Right lobe of liver (tissue), 6 donors: ENCODE results near the gene ANKRD33. TPM values are rescaled to one million over a fixed set of nuclear protein-coding genes. Genes with fewer than 3 reads are reported as not detected.

Experiments
- ATAC-seq, 4 donors: fragments of 200-7000 bp; cut with Tn5 transposase; one replicate each; pipeline ENCODE4 v1.9.1; 2020; ENCODE audit warnings: mild to moderate bottlenecking in 4 of 4, moderate library complexity in 4 of 4
- DNase-seq, 3 donors: peaks; one replicate each; pipeline ENCODE4 v3.0.0-alpha.2; 2020
- H3K27ac ChIP-seq, 3 donors: fragments of 200-600 bp; one replicate each; pipeline ENCODE4 v1.8.0; 2022
- H3K27me3 ChIP-seq, 2 donors: fragments of 200-600 bp; one replicate each; pipeline ENCODE4 v1.8.0; 2022
- H3K36me3 ChIP-seq, 4 donors: fragments of 200-600 bp; sonication (generic) in 1 of 4; one replicate each; pipeline versions ENCODE4 v1.5.1 to v1.8.0; 2017 to 2022; ENCODE audit warnings: control low read depth in 1 of 4
- H3K4me1 ChIP-seq, 4 donors: fragments of 200-600 bp; sonication (generic) in 1 of 4; one replicate each; pipeline versions ENCODE4 v1.5.1 to v1.8.0; 2017 to 2022; ENCODE audit warnings: control low read depth in 1 of 4
- H3K4me3 ChIP-seq, 3 donors: fragments of 200-600 bp; one replicate each; pipeline ENCODE4 v1.8.0; 2022
- H3K9me3 ChIP-seq, 4 donors: fragments of 200-600 bp; sonication (generic) in 1 of 4; one replicate each; pipeline versions ENCODE4 v1.5.1 to v1.8.0; 2017 to 2022; ENCODE audit warnings: control low read depth in 1 of 4
- POLR2A ChIP-seq: fragments of 450-650 bp; IDR thresholded peaks from one replicate; pipeline ENCODE4 v1.6.1; 2017; ENCODE audit warnings: antibody characterized with exemption, mild to moderate bottlenecking
- WGBS: methylation state at CpG from one replicate; pipeline ENCODE4 v1.1.6; 2018; ENCODE audit warnings: low coverage, low lambda C conversion rate; ENCODE audit not compliant: insufficient coverage; ENCODE audit errors: missing lambda C conversion rate; 5-methylcytosine and 5-hydroxymethylcytosine counted together
- intact Hi-C, 2 donors: fragments of 100-400 bp; cut with DNase I; formaldehyde crosslinking; loops; one replicate each; pipeline versions ENCODE4 v1.11.2 to v1.14.1; 2022
- total RNA-seq, 6 experiments: library from RNA; depleted of rRNA in 2 of 6; stranded (reverse); fragments of >200 nt in 2 of 6; fragmentation: NEBNext Ultra II Directional in 3 of 6; extraction: Animal tissue kit (Norgen Biotek cat#: 25700) in 3 of 6; gene quantifications; one replicate each; pipeline versions ENCODE4 v1.1.0 to v1.2.4, GENCODE V29; 2016 to 2023
- TF ChIP-seq, protein P1 (sequence below), 4 donors: fragments of 200-600 bp in 3 of 4; fragments of 450-650 bp in 1 of 4; IDR thresholded peaks; one replicate each; pipeline versions ENCODE4 v1.5.1 to v1.8.0; 2016 to 2022; ENCODE audit warnings: antibody characterized with exemption in 4 of 4, mild to moderate bottlenecking in 2 of 4
- donor health status: DM: no; HTN: yes; CAD: no.
- donor health status: DM: no; HTN: no; CAD: no.
- donor health status: DM: no; HTN: no; CAD: no.
- donor health status: DM: no; HTN: yes; CAD: no.
- donor health status: DM: no; HTN: yes; CAD: no.

ANKRD33 gene
- total RNA-seq, 6 experiments from 2014 or later, result 1.1 to 10.5 (median 2.1) TPM; not detected in 3

DNA sequence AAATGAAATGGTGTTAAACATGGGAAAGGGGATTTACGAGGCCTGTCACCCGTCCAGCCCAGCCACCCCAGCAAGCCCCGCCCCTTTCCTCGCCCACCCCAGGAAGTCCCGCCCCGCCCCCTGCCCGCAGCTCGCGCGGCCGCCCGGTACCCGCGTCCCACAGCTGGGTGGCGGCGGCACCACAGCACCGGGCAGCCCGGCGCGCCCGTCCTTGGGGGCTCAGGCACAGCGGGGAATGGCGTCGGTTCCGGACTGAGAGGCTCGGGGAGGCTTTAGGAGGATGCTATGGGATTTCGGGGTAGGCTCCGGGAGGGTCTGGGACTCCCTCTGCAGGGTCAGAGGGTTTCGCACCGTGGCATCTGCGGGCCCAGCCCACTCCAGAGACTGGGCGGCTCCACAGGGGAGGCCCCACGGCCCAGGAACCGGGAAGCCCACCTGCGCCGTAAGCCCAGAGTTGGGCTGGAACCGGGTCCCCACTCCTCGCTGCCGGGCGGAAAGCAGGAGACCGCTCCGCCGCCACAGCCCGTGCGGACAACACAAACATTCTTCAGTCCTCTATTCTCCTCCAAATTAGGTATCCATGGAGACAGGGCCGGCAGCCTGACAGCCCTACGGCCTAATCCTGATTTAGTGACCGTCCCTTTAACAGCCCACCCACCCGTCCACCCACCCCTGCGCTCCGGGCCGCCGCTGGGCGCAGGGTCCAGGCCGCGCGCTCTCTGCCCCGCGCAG is 40.8 kb upstream of the ANKRD33 start:
- Histone ChIP-seq H3K9me3 (no peaks in the 10 kb centered on the region), H3K27me3 (peaks cover 0 to 10% of the 10 kb centered on the region in 2 donors), H3K27ac (peak overlapping the region in 1 of 3 donors; percentile 54), H3K4me1 (peaks cover 0 to 11% (median 5%) of the 10 kb centered on the region in 4 donors), H3K4me3 (peak overlapping the region; percentile 29 to 60 (median 52)), H3K36me3 (no peaks in the 10 kb centered on the region)
- TF ChIP-seq POLR2A, result no peak
- TF ChIP-seq, protein P1, sequence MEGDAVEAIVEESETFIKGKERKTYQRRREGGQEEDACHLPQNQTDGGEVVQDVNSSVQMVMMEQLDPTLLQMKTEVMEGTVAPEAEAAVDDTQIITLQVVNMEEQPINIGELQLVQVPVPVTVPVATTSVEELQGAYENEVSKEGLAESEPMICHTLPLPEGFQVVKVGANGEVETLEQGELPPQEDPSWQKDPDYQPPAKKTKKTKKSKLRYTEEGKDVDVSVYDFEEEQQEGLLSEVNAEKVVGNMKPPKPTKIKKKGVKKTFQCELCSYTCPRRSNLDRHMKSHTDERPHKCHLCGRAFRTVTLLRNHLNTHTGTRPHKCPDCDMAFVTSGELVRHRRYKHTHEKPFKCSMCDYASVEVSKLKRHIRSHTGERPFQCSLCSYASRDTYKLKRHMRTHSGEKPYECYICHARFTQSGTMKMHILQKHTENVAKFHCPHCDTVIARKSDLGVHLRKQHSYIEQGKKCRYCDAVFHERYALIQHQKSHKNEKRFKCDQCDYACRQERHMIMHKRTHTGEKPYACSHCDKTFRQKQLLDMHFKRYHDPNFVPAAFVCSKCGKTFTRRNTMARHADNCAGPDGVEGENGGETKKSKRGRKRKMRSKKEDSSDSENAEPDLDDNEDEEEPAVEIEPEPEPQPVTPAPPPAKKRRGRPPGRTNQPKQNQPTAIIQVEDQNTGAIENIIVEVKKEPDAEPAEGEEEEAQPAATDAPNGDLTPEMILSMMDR (IDR thresholded peaks at IDR 0.05), result no peak
- intact Hi-C loops, result no loop called here
- WGBS, result 0% methylated on average over 3 of the region's 59 CpGs
- peak; percentile 17 to 26 (median 22) for ATAC-seq
- peak in 1 of 3 donors; percentile 63 for DNase-seq

DNA sequence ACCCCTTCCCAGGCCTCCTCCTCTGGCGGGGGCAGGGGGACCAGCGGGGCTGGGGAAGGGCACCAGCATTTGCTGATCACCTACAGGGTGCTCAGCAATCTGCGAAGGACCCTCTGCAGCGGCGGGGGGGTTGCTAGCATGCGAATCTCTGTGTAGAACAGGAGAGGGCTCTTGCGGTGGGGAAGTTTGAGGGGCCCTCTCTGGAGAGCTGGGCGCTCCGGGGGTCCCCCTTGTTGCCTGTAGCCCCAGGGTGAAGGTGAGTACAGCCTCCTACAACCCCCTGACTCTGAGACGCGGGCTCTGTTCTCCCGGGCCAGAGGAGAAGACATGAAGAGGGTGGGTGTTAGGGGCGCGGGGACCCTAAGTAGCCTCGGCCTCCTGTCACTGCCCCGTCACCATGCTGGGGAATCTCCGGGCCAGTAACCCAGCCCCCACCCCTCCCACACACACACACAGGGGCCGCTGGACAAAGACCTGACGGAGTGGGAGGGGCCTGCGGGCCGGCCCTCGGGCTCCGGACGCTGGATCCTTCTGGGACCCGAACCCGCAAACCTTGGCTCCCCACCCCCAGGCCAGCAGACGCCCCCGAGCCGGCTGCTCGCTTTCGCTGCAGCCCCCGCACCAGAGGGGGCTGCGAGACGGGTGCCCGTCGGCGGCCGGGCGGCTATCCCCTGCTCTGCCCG is 40.1 kb upstream of the ANKRD33 start:
- DNase-seq (peak in 1 of 3 donors; percentile 73), ATAC-seq (peak; percentile 51 to 68 (median 58))
- Histone ChIP-seq H3K27ac (peak overlapping the region in 1 of 3 donors; percentile 54), H3K4me3 (peak overlapping the region; percentile 29 to 60 (median 52)), H3K4me1 (peaks cover 0 to 11% (median 5%) of the 10 kb centered on the region in 4 donors), H3K27me3 (peaks cover 0 to 10% of the 10 kb centered on the region in 2 donors), H3K9me3 (no peaks in the 10 kb centered on the region), H3K36me3 (no peaks in the 10 kb centered on the region)
- whole genome bisulfite sequencing, result 0% methylated on average over 7 of the region's 40 CpGs
- intact Hi-C loops, result no loop called here
- TF ChIP-seq, protein P1 (IDR thresholded peaks at IDR 0.05), result no peak
- TF ChIP-seq POLR2A, result no peak

DNA sequence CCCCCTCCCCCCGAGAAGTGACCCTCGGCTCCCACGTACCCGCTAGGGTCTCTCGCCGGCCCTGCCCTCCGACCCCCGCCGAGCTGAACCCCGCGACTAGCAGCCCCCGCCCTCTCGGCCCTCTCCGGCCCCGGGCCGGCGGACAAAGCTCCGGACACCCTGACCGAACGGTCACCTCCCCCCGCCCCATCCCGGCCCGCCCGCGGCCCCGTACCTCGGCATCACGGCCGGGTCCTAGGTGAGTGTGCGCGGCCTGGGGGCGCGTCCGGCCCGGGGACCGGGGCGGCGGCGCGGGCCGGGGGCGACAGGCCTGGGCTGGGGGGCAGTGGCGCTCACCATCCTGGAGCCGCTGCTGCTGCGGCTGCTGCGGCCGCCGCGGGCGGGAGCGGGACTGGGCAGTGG is 39.6 kb upstream of the ANKRD33 start, which contains the start of gene FIGNL2:
TSS of gene FIGNL2 (minus strand) at position 393 of the 402 bp plus-strand sequence. CDS start 26,305 bp downstream, outside the sequence.
- peak within 1 kb of the TSS; percentile 29 to 60 (median 54) for H3K4me3 ChIP-seq
- intact Hi-C loops, result no loop called here
- peaks cover 0 to 11% (median 5%) of the 10 kb centered on the region in 4 donors for H3K4me1 ChIP-seq
- H3K27ac ChIP-seq, result peak within 1 kb of the TSS in 1 of 3 donors; percentile 57
- peak; percentile 2 to 9 (median 4) for ATAC-seq
- peaks cover 0 to 10% of the 10 kb centered on the region in 2 donors for H3K27me3 ChIP-seq
- DNase-seq, result peak in 1 of 3 donors; percentile 49
- 2% methylated on average over 39 of the region's 51 CpGs for WGBS
- no peaks in the 10 kb centered on the region for H3K36me3 ChIP-seq
- no peaks in the 10 kb centered on the region for H3K9me3 ChIP-seq
- TF ChIP-seq, protein P1 (IDR thresholded peaks at IDR 0.05), result no peak
- TF ChIP-seq POLR2A, result no peak

DNA sequence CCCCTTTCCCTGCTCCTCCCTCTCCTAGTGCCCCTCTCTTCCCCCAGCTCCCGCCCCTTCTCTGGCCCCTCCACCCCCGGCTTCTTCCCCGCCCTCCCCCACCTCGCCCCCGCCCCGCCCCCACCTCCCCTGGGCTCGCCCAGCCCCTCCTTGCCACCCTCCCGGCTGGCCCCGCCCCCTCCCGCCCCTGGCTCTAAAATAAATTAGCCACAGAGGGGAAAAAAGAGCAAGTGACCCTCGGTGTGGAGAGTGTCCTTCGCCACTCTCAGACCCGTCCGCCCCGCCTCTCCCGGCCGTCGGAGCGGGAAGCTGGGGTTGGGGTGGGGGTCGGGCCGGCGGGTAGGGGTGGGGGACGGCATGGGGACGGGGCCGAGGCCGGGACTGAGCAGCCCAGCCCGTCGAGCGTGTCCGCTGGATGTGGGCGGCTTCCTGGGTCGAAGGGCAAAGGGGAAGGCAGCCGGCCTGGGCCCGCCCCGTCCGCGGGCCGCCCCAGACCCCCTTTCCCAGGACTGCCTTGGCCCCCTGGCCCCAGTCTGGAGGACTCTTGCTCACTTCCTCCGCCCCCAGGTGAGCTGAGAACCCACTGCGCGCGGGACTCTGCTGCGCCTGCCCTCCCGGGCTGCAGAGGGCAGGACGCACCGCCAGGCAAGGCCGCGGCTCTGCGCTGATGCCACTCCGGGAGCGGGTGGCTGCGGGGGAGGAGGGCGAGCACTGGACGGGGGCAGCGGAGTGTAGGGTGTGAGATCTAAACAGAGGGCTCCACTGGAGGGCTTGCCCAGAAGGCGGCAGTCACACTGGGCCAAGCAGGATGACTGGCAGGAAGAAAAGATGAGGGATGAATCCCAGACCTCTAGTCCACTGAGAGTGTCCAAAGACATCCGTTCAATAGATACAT is 38.8 kb upstream of the ANKRD33 start:
- Histone ChIP-seq H3K4me3 (peak overlapping the region; percentile 29 to 60 (median 54)), H3K36me3 (no peaks in the 10 kb centered on the region), H3K27me3 (peaks cover 0 to 10% of the 10 kb centered on the region in 2 donors), H3K27ac (peak overlapping the region in 1 of 3 donors; percentile 57), H3K4me1 (peaks cover 0 to 11% (median 5%) of the 10 kb centered on the region in 4 donors), H3K9me3 (no peaks in the 10 kb centered on the region)
- WGBS, result 8% methylated on average over 17 of the region's 57 CpGs
- intact Hi-C loops, result no loop called here
- DNase-seq (peak in 2 of 3 donors; percentile 65 to 82), ATAC-seq (peak; percentile 39 to 80 (median 70))
- peak; percentile 42 for TF ChIP-seq POLR2A
- TF ChIP-seq, protein P1 (IDR thresholded peaks at IDR 0.05), result peak in 2 of 4 donors; percentile 16 to 22
